ENCODE results near the gene HOXA4. TPM values are rescaled to one million over a fixed set of nuclear protein-coding genes. Genes with fewer than 3 reads are reported as not detected.

HOXA4 gene
- total RNA-seq, 1 donor from 2014 or later = 0.30 TPM

- Mint-ChIP-seq H3K4me3 (ENCODE audit: unreplicated experiment) (peak overlapping the region; percentile 62), H3K27me3 (ENCODE audit: low read depth) (peaks cover 88% of the 10 kb centered on the region), H3K36me3 (ENCODE audit: low read depth) (peaks cover 4% of the 10 kb centered on the region), H3K4me1 (ENCODE audit: low read depth) (no peaks in the 10 kb centered on the region), H3K27ac (ENCODE audit: unreplicated experiment) (peak overlapping the region; percentile 30), H3K9me3 (ENCODE audit: low read depth) (no peaks in the 10 kb centered on the region)
- DNase-seq (ENCODE audit: low spot score) = no peak
- TF ChIP-seq, protein P1, sequence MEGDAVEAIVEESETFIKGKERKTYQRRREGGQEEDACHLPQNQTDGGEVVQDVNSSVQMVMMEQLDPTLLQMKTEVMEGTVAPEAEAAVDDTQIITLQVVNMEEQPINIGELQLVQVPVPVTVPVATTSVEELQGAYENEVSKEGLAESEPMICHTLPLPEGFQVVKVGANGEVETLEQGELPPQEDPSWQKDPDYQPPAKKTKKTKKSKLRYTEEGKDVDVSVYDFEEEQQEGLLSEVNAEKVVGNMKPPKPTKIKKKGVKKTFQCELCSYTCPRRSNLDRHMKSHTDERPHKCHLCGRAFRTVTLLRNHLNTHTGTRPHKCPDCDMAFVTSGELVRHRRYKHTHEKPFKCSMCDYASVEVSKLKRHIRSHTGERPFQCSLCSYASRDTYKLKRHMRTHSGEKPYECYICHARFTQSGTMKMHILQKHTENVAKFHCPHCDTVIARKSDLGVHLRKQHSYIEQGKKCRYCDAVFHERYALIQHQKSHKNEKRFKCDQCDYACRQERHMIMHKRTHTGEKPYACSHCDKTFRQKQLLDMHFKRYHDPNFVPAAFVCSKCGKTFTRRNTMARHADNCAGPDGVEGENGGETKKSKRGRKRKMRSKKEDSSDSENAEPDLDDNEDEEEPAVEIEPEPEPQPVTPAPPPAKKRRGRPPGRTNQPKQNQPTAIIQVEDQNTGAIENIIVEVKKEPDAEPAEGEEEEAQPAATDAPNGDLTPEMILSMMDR (IDR thresholded peaks at IDR 0.05) = no peak
Observed at GRCh38 chr7:27116962-27117886, 13.3 kb downstream of the HOXA4 start.

GRCh38 chr7:27116031-27116961 is 14.3 kb downstream of the HOXA4 start:
- TF ChIP-seq, protein P1 (IDR thresholded peaks at IDR 0.05) = no peak
- Mint-ChIP-seq H3K4me1 (ENCODE audit: low read depth) (no peaks in the 10 kb centered on the region), H3K4me3 (ENCODE audit: unreplicated experiment) (peak overlapping the region; percentile 62), H3K36me3 (ENCODE audit: low read depth) (peaks cover 7% of the 10 kb centered on the region), H3K27ac (ENCODE audit: unreplicated experiment) (peak overlapping the region; percentile 73), H3K9me3 (ENCODE audit: low read depth) (no peaks in the 10 kb centered on the region), H3K27me3 (ENCODE audit: low read depth) (peaks cover 88% of the 10 kb centered on the region)
- no peak for DNase-seq (ENCODE audit: low spot score)

- H3K27ac Mint-ChIP-seq (ENCODE audit: unreplicated experiment) = peak overlapping the region; percentile 73
- H3K36me3 Mint-ChIP-seq (ENCODE audit: low read depth) = peaks cover 7% of the 10 kb centered on the region
- H3K4me3 Mint-ChIP-seq (ENCODE audit: unreplicated experiment) = peak overlapping the region; percentile 62
- no peaks in the 10 kb centered on the region for H3K9me3 Mint-ChIP-seq (ENCODE audit: low read depth)
- H3K27me3 Mint-ChIP-seq (ENCODE audit: low read depth) = peaks cover 87% of the 10 kb centered on the region
- TF ChIP-seq, protein P1 (IDR thresholded peaks at IDR 0.05) = no peak
- peaks cover 7% of the 10 kb centered on the region for H3K4me1 Mint-ChIP-seq (ENCODE audit: low read depth)
- DNase-seq (ENCODE audit: low spot score) = no peak
Observed at GRCh38 chr7:27115221-27116026, 15.1 kb downstream of the HOXA4 start.

GRCh38 chr7:27114881-27115220 is 15.7 kb downstream of the HOXA4 start:
- Mint-ChIP-seq H3K36me3 (ENCODE audit: low read depth) (peaks cover 8% of the 10 kb centered on the region), H3K27me3 (ENCODE audit: low read depth) (peaks cover 84% of the 10 kb centered on the region), H3K27ac (ENCODE audit: unreplicated experiment) (peak overlapping the region; percentile 73), H3K9me3 (ENCODE audit: low read depth) (no peaks in the 10 kb centered on the region), H3K4me1 (ENCODE audit: low read depth) (peaks cover 9% of the 10 kb centered on the region), H3K4me3 (ENCODE audit: unreplicated experiment) (peak overlapping the region; percentile 62)
- no peak for DNase-seq (ENCODE audit: low spot score)
- TF ChIP-seq, protein P1 (IDR thresholded peaks at IDR 0.05) = no peak

Data from chondrocyte (in vitro differentiated cells).